ENCODE measurements around the gene RBM28. TPM values are rescaled to one million over a fixed set of nuclear protein-coding genes. Genes with fewer than 3 reads are reported as not detected.

RBM28 gene
- total RNA-seq, 1 experiment from 2014 or later: 100 TPM

- TF ChIP-seq EZH2 (IDR thresholded peaks at IDR 0.05; ENCODE audit: borderline replicate concordance, low read depth, low read length, poor library complexity, severe bottlenecking) (no peak), CTCF (conservative IDR thresholded peaks at IDR 0.05; ENCODE audit: low read depth, low read length) (no peak)
- Histone ChIP-seq H3K27me3 (replicated peaks; ENCODE audit: insufficient read depth, low read depth, low read length, poor library complexity) (no peaks in the 10 kb centered on the region), H3K36me3 (ENCODE audit: insufficient read depth, low read length, poor library complexity, severe bottlenecking) (peaks cover 12% of the 10 kb centered on the region), H3K4me1 (ENCODE audit: insufficient read depth, low read length, poor library complexity, severe bottlenecking) (peaks cover 10% of the 10 kb centered on the region), H3K9me3 (ENCODE audit: low read depth, low read length, poor library complexity, severe bottlenecking) (no peaks in the 10 kb centered on the region), H3K4me3 (ENCODE audit: low read depth, low read length, poor library complexity, severe bottlenecking) (no peak overlapping the region), H3K27ac (ENCODE audit: low read depth, low read length, poor library complexity, severe bottlenecking) (no peak overlapping the region)
- no peak for DNase-seq (ENCODE audit: low spot score)
- POLR2A ChIA-PET (ENCODE audit: low non-redundant PET): no interaction called here
- CTCF ChIA-PET: interaction anchor here (0.5 kb wide), 1 partner anchor 19 kb away, joined by 3 read pairs; no protein-coding TSS in a partner anchor
- no TSS peak for BruUV-seq (replicated peaks)
- intact Hi-C loops (cut with micrococcal nuclease; ENCODE audit: unreplicated experiment): no loop called here
Observed at GRCh38 chr7:128353189-128353588, 9.5 kb upstream of the RBM28 start.

- no peak overlapping the region for H3K4me3 ChIP-seq (ENCODE audit: low read depth, low read length, poor library complexity, severe bottlenecking)
Observed at GRCh38 chr7:128352636-128353035, 8.9 kb upstream of the RBM28 start.

GRCh38 chr7:128352153-128352537 lies 8.4 kb upstream of the RBM28 start:
- Histone ChIP-seq H3K4me3 (ENCODE audit: low read depth, low read length, poor library complexity, severe bottlenecking) (no peak overlapping the region), H3K27ac (ENCODE audit: low read depth, low read length, poor library complexity, severe bottlenecking) (no peak overlapping the region), H3K36me3 (ENCODE audit: insufficient read depth, low read length, poor library complexity, severe bottlenecking) (peaks cover 3% of the 10 kb centered on the region), H3K4me1 (ENCODE audit: insufficient read depth, low read length, poor library complexity, severe bottlenecking) (peaks cover 10% of the 10 kb centered on the region), H3K9me3 (ENCODE audit: low read depth, low read length, poor library complexity, severe bottlenecking) (no peaks in the 10 kb centered on the region), H3K27me3 (replicated peaks; ENCODE audit: insufficient read depth, low read depth, low read length, poor library complexity) (no peaks in the 10 kb centered on the region)
- BruUV-seq (replicated peaks): no TSS peak
- intact Hi-C loops (cut with micrococcal nuclease; ENCODE audit: unreplicated experiment): no loop called here
- no peak for TF ChIP-seq CTCF (conservative IDR thresholded peaks at IDR 0.05; ENCODE audit: low read depth, low read length)
- TF ChIP-seq EZH2 (IDR thresholded peaks at IDR 0.05; ENCODE audit: borderline replicate concordance, low read depth, low read length, poor library complexity, severe bottlenecking): no peak
- no peak for DNase-seq (ENCODE audit: low spot score)
- ChIA-PET CTCF (no interaction called here), POLR2A (ENCODE audit: low non-redundant PET) (no interaction called here)

More at GRCh38 chr7:128352636-128353035, 8.9 kb upstream of the RBM28 start:
- intact Hi-C loops (cut with micrococcal nuclease; ENCODE audit: unreplicated experiment): no loop called here
- Histone ChIP-seq H3K4me1 (ENCODE audit: insufficient read depth, low read length, poor library complexity, severe bottlenecking) (peaks cover 10% of the 10 kb centered on the region), H3K9me3 (ENCODE audit: low read depth, low read length, poor library complexity, severe bottlenecking) (no peaks in the 10 kb centered on the region), H3K27me3 (replicated peaks; ENCODE audit: insufficient read depth, low read depth, low read length, poor library complexity) (no peaks in the 10 kb centered on the region), H3K27ac (ENCODE audit: low read depth, low read length, poor library complexity, severe bottlenecking) (no peak overlapping the region), H3K36me3 (ENCODE audit: insufficient read depth, low read length, poor library complexity, severe bottlenecking) (peaks cover 7% of the 10 kb centered on the region)
- POLR2A ChIA-PET (ENCODE audit: low non-redundant PET): no interaction called here
- BruUV-seq (replicated peaks): no TSS peak
- TF ChIP-seq EZH2 (IDR thresholded peaks at IDR 0.05; ENCODE audit: borderline replicate concordance, low read depth, low read length, poor library complexity, severe bottlenecking) (no peak), CTCF (conservative IDR thresholded peaks at IDR 0.05; ENCODE audit: low read depth, low read length) (no peak)
- CTCF ChIA-PET: no interaction called here
- DNase-seq (ENCODE audit: low spot score): no peak

All from A673 (cell line).